Astrocyte of the cerebellum (primary cell): Measurements from ENCODE around the gene PPIL1.
"Not testable (repeated sequence)": the region's sequence is repeated elsewhere in the genome, so short reads cannot be mapped to it uniquely, and the experiment has no call there.

Experiments used
- DNase-seq: peaks from one replicate; pipeline ENCODE4 v3.0.0-alpha.2; 2011; ENCODE audit warnings: low read depth
- H3K4me3 ChIP-seq: 2 replicates; pipeline ENCODE4 v1.5.1; 2011; ENCODE audit warnings: mild to moderate bottlenecking, low read depth, low read length, moderate library complexity
- in situ Hi-C: cut with HindIII; loops from 2 replicates; pipeline ENCODE4 v1.10.0; 2017; ENCODE audit warnings: low sequenced_read_pairs
- TF ChIP-seq, protein P1 (sequence below): IDR thresholded peaks from 2 replicates; pipeline ENCODE4 v1.5.1; 2012; ENCODE audit warnings: low read length, low read depth, moderate library complexity, mild to moderate bottlenecking; ENCODE audit errors: missing control alignments

The PPIL1 gene

DNA sequence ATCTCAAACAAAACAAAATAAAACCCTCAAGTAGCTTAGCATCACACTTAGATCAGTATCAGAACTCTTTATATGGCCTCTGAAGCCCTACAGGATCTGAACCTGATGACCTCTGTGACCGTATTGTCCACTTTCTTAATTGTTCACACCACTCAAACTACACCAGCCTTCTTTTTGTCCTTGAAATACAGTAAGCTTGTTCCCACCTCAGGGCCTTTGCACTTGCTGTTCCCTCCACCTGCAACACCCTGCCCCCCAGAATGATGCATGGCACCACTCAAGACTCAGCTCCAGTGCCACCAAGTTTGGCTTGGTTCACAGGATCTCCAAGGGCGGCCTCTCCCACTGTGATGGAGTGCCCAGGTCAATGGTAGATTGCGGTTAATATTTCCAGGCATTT, 61.1 kb downstream of the PPIL1 start:
- H3K4me3 ChIP-seq: no peak overlapping the region
- in situ Hi-C loops: loop anchor here (5.0 kb wide), 2 partner anchors 56 to 94 kb away; no protein-coding TSS in a partner anchor
- TF ChIP-seq, protein P1, sequence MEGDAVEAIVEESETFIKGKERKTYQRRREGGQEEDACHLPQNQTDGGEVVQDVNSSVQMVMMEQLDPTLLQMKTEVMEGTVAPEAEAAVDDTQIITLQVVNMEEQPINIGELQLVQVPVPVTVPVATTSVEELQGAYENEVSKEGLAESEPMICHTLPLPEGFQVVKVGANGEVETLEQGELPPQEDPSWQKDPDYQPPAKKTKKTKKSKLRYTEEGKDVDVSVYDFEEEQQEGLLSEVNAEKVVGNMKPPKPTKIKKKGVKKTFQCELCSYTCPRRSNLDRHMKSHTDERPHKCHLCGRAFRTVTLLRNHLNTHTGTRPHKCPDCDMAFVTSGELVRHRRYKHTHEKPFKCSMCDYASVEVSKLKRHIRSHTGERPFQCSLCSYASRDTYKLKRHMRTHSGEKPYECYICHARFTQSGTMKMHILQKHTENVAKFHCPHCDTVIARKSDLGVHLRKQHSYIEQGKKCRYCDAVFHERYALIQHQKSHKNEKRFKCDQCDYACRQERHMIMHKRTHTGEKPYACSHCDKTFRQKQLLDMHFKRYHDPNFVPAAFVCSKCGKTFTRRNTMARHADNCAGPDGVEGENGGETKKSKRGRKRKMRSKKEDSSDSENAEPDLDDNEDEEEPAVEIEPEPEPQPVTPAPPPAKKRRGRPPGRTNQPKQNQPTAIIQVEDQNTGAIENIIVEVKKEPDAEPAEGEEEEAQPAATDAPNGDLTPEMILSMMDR: no peak
- no peak for DNase-seq

DNA sequence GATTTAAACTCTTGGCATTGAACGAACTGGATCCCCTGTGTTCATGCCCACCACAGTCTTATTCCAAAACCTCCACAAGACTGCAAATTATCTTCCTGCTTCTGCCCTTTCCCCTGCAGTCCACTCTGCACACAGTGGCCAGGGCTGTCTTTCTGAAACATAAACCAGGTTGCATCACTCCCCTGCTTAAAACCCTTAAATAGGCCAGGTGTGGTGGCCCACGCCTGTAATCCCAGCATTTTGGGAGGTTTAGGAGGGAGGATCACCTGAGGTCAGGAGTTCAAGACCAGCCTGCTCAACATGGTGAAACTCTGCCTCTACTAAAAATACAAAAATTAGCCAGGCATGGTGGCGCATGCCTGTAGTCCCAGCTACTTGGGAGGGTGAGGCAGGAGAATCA, 61.6 kb downstream of the PPIL1 start:
- H3K4me3 ChIP-seq, DNase-seq: not testable (repeated sequence)
- in situ Hi-C loops: loop anchor here (5.0 kb wide), 2 partner anchors 56 to 94 kb away; no protein-coding TSS in a partner anchor

DNA sequence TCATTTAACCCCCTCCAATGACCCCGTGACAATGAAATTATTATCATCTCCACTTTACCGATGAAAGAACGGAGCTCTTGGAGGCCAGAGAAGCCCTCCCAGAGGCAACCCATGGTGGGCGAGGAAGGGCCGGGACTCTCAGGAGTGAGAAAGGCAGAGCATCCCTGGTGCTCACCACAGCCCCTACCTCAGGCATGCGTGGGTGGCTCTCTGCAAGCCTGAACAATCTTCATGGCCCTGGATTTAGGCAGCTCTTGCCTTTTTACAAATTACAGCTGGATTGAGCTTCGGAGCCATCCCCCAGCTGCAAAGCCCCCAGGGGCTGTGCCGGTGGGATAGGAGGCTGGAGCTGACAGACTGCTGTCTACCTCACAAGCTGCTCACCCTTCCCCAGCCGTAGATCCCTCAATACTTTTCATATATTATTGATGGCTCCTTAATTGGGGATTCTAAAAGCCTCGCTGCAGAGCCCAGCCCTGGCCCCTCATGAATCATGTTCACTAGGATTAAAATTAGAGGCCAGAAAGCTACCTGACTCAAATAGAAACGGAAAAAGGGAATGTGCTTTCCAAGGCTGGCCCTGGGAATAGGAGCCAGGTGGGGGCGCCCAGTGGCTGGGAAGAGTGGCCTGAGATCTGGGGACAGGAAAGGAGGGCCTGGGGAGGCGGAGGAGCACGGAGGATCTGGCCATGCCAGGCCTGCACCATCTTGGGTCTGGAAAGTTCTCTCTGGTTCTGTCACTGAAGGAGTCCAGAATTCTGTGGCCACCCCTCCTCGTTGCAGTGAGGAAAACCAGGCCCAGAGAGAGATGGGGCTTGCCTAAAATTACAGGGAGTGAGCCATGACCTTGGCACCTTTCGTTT, 64.4 kb downstream of the PPIL1 start:
- H3K4me3 ChIP-seq: no peak overlapping the region
- DNase-seq: no peak
- TF ChIP-seq, protein P1: no peak
- in situ Hi-C loops: loop anchor here (5.0 kb wide), 2 partner anchors 53 to 97 kb away; no protein-coding TSS in a partner anchor

DNA sequence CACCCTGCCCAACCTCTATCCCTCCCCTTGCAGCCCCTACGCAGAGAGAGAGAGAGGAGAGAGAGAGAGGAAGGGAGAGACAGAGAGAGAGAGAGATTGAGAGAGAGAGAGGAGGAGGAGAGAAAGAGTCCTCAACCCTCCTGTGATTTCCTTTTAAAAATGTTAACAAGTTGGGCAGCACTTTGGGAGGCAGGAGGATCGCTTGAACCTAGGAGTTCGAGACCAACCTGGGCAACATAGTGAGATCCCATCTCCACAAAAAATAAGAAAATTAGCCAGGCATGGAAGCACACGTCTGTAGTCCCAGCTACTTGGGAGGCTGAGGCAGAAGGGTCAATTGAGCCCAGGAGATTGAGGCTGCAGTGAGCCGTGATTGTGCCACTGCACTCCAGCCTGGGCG, 65.4 kb downstream of the PPIL1 start:
- no peak overlapping the region for H3K4me3 ChIP-seq
- DNase-seq: no peak
- in situ Hi-C loops: no loop called here
- TF ChIP-seq, protein P1: no peak

DNA sequence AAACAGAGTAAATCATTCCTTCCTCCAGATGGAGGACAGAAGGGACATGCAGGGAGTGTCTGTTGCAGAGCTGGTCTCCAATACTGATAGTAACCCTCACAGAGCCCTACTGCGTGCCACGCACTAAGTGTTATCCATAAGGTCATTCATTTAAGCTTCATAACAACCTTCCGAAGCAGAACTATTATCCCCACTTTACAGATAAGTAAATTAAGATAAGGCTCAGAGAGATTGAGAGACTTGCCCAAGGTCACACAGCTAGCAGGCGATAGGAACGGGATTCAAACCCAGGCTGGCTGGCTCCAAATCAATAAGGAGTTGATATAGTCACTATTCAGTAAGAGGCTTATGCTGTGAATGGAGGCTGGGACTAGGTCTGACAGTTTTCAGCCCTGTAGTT, 66.0 kb downstream of the PPIL1 start:
- in situ Hi-C loops: no loop called here
- no peak for DNase-seq

DNA sequence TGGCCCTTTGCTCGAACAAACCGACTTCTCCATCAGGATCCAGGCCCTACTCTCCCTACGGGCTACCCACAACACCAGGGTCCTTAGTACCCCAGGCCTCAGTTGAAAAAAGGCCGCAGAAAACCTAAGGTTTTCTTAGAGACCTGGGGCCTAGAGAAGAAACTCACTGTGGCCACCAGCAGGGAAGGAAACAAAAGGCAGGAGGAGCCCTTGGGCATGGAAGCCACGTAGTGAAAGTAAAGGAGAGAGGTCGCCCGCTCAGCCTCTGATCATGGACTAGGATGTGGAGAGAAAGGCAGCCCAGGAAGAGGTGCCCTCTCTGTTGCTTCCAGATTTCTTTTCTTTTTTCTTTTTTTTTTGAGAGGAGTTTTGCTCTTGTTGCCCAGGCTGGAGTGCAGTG, 66.9 kb downstream of the PPIL1 start:
- DNase-seq: no peak
- in situ Hi-C loops: no loop called here
- TF ChIP-seq, protein P1: no peak
- no peak overlapping the region for H3K4me3 ChIP-seq

More for the DNA sequence above, 66.0 kb downstream of the PPIL1 start:
- TF ChIP-seq, protein P1: no peak
- H3K4me3 ChIP-seq: no peak overlapping the region

DNA sequence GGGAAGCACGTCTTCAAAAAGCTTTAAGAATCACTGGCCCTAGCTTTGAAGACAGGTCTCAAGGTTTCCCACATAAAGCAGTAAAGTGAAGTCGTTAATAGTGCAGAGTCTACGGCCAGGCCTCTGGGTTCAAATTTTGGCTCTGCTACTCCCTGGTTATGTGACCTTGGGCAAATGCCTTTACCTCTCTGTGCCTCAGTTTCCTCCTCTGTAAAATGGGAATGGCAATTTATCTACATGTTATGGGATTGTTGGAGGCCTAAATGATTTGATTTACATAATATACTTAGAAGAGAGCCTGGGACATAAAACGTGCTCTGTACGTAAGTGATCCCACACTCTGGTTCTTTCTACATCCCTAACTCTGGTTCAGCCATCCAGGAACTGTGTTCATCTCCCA, 67.5 kb downstream of the PPIL1 start:
- DNase-seq: no peak
- TF ChIP-seq, protein P1: no peak
- in situ Hi-C loops: no loop called here
- H3K4me3 ChIP-seq: no peak overlapping the region
